ENCODE data around the gene TIFAB.

GRCh38 chr5:135468541-135468940, 16.4 kb upstream of the TIFAB start:
- TF ChIP-seq CTCF (IDR thresholded peaks at IDR 0.05) (no peak), POLR2A (IDR thresholded peaks at IDR 0.05) (no peak), EP300 (IDR thresholded peaks at IDR 0.05) (no peak)

All from suprapubic skin (tissue), 3 donors.